ENCODE measurements around the gene ATP6V1G3. TPM values are rescaled to one million over a fixed set of nuclear protein-coding genes. Genes with fewer than 3 reads are reported as not detected.
"Not testable (repeated sequence)": the region's sequence is repeated elsewhere in the genome, so short reads cannot be mapped to it uniquely, and the experiment has no call there.

Gene ATP6V1G3
- polyA plus RNA-seq, 1 donor from 2014 or later, result not detected

DNA sequence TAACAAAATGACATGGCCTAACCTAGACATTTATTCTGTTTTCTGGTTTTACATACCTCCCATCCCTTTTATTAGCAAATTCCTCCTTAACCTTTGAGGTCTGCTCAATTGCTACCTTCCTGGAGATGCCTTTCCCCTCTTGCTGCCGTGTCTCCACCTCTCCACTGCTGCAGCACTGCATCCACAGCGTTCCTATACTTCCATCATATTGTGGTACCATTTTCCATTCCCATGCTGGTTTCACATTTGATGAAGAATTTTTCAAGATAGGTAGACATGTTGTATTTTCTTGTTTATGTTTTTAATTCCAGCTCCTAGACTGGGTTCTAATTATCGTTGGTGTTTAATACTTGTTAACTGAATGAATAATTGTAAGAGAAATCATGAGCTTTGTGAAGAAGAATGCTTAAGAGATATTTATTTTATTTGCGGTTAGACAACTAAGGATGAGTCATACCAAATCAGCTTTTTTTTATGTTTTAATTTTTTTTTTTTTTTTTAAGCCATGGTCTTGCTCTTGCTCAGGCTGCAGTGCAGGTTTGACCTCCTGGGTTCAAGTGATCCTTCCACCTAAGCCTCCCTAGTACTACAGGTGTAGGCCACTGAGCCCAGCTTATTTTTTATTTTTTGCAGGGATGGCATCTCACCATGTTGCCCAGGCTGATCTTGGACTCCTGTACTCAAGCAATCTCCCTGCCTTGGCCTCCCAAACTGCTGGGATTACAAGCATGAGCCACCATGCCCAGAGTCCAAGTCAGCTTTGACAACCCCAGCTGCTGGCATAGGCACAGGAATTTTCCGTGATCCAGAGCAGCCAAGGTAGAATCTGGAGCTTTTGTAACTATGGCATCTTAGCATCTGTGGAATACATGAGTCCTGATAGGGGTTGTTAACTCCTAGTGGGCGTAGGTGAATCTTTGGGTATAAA, 44.0 kb downstream of the ATP6V1G3 start:
- H3K4me1 Mint-ChIP-seq, result peaks cover 7 to 23% (median 11%) of the 10 kb centered on the region in 3 donors
- H3K27me3 Mint-ChIP-seq, result no peaks in the 10 kb centered on the region
- H3K4me3 Mint-ChIP-seq, result no peak overlapping the region
- H3K9me3 Mint-ChIP-seq, result peaks cover 0 to 5% (median 0%) of the 10 kb centered on the region in 3 donors
- H3K36me3 Mint-ChIP-seq, result no peaks in the 10 kb centered on the region
- no peak overlapping the region for H3K27ac Mint-ChIP-seq

DNA sequence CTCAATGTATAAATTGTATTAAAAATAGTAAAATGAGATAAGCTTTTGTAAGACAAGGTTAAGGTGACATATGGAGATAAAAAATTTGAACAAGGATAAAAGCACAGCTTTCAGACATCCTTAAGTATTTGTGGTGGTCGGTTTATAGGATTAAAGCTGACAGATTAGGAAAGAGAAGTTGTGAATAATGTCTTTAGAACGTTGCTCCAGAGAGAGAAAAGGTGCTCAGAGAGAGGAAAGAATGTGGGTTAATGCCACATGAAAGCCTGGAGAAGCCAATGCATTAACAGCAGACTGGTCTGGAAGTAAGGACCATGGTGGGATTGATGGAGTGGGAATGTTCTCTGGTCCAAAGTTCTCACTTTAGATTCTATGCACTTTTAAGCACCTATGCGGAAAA, 44.8 kb downstream of the ATP6V1G3 start:
- peaks cover 0 to 5% (median 0%) of the 10 kb centered on the region in 3 donors for H3K9me3 Mint-ChIP-seq
- no peak overlapping the region for H3K4me3 Mint-ChIP-seq
- H3K36me3 Mint-ChIP-seq, result no peaks in the 10 kb centered on the region
- H3K27me3 Mint-ChIP-seq, result no peaks in the 10 kb centered on the region
- H3K27ac Mint-ChIP-seq, result no peak overlapping the region
- peaks cover 7 to 23% (median 11%) of the 10 kb centered on the region in 3 donors for H3K4me1 Mint-ChIP-seq

DNA sequence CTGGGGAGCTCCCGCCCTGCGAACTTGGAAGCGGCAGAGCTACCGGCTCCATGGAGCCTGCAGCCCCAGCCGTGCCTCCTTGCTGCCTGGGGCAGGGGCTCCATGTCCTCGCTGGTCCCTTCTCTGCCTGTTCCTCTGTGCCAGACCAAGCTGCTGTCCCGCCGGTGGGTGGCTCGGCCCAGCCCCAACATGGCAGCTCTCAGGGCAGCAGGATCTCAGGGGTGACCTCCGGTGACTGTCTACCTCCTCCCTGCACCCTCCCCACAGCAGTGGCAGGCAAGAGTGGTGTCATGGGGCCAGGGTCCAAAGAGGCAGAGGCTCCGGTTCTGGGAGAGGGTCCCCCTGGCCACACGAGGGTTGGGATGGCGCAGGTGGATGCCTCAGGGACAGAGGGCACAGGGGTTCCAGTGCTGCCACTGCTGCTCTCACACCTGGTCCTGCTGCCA, 45.8 kb downstream of the ATP6V1G3 start:
- Mint-ChIP-seq H3K4me3 (no peak overlapping the region), H3K4me1 (peaks cover 5 to 23% (median 9%) of the 10 kb centered on the region in 3 donors), H3K9me3 (no peaks in the 10 kb centered on the region), H3K36me3 (no peaks in the 10 kb centered on the region), H3K27ac (no peak overlapping the region), H3K27me3 (no peaks in the 10 kb centered on the region)

DNA sequence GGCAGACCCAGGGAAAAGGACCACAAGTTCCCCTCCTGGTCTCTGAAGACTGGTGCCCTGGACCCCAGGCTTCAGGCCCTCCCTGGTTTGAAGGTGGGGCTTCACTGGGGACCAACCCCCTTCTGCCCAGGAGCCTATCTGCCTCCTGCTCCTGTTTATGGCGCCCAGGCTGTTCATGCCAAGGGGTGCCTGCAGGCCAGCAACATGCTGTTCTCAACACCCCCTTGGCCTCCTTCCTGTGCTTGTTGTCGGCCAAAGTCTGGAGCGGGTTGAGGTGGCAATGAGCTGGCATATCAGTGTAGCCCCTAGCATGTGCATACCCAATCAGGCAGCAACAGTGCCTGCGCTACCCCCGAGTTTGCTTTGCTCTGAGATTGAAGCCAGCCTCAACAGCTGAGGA, 46.3 kb downstream of the ATP6V1G3 start:
- H3K4me1 Mint-ChIP-seq, result peaks cover 5 to 23% (median 9%) of the 10 kb centered on the region in 3 donors
- no peaks in the 10 kb centered on the region for H3K36me3 Mint-ChIP-seq
- no peaks in the 10 kb centered on the region for H3K27me3 Mint-ChIP-seq
- no peaks in the 10 kb centered on the region for H3K9me3 Mint-ChIP-seq
- no peak overlapping the region for H3K27ac Mint-ChIP-seq
- H3K4me3 Mint-ChIP-seq, result no peak overlapping the region

DNA sequence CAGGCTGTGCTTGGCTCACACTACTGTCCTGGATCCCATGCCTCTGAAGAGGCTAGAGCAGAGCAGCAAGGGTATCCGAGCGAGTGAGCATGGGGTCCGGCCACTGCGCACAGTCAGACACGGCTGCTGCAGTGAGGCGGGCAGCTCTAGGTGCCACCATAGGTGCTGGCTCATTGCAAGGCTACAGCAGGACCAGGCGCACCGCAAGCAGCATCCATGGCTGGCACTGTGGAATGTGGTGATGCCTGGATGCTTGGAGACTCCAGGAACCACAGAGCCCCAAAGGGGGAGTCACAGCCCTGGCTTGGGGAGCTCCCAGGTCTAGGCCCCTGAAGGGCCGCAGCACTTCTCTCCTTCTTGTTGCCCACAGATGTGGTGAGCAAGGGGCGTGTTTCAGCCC, 47.2 kb downstream of the ATP6V1G3 start:
- no peak overlapping the region for H3K27ac Mint-ChIP-seq
- no peak overlapping the region for H3K4me3 Mint-ChIP-seq
- H3K4me1 Mint-ChIP-seq, result peaks cover 5 to 17% (median 9%) of the 10 kb centered on the region in 3 donors
- H3K36me3 Mint-ChIP-seq, result no peaks in the 10 kb centered on the region
- no peaks in the 10 kb centered on the region for H3K27me3 Mint-ChIP-seq
- H3K9me3 Mint-ChIP-seq, result no peaks in the 10 kb centered on the region

DNA sequence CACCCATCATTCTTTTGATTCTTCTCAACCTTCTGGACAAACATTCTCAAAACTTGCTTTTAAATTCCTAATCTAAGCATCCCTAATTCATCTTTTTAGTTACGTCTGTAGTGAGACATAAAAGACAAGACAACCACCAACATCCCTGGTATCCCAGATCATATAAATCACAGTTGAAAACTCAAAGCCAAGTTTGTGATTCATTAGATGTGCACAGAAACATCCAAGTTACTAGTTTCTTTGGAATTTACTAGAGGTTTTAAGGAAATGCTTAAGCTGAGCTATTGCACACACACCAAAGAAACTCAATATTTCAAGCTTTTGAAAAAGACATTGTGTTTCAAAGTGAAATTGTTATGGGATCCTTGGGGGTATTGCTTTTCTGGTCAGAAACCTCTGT, 47.6 kb downstream of the ATP6V1G3 start:
- Mint-ChIP-seq H3K9me3 (no peaks in the 10 kb centered on the region), H3K36me3 (no peaks in the 10 kb centered on the region), H3K4me3 (no peak overlapping the region), H3K4me1 (peaks cover 5 to 14% (median 7%) of the 10 kb centered on the region in 3 donors), H3K27ac (no peak overlapping the region), H3K27me3 (no peaks in the 10 kb centered on the region)

DNA sequence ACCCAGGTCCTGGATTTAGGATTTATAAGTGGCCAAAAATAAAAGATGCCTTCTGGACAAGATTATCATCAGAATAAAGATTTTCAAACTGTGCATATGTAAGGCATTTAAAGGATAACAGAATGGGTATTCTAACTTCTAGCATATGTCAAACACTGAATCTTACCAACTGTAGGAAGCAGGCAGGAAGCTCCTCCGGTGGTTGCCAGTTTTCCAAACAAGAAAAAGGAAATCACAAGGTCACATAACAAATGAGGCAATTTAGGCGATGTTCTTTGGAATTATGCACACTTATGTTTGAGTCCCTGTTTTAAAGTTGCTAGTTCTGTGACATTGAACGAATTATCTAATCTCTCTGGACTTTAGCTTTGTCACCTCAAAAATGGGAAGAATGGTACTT, 48.9 kb downstream of the ATP6V1G3 start:
- Mint-ChIP-seq H3K4me3 (no peak overlapping the region), H3K27me3 (no peaks in the 10 kb centered on the region), H3K9me3 (no peaks in the 10 kb centered on the region), H3K36me3 (no peaks in the 10 kb centered on the region), H3K27ac (no peak overlapping the region), H3K4me1 (peaks cover 0 to 7% (median 0%) of the 10 kb centered on the region in 3 donors)

DNA sequence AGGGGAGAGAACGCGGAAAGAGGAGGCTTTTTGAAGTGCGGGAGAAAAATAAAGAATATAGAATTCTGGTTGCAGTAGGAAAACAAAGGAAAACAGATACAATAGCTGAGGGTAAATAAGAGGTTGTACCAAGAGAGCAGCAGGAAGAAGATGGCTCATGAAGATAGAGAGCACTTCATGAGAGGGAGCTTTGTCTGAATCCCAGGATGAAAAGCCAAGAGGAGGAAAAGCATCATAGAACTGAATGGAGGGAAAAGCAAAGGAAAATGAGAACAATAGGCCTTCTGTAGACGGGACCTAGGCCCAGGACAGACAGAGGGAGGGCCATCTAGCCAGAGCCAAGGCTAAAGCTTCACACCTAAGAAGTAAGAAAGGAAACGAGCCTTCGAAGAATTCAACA, 49.5 kb downstream of the ATP6V1G3 start:
- H3K4me1 Mint-ChIP-seq, result peaks cover 0 to 7% (median 0%) of the 10 kb centered on the region in 3 donors
- H3K4me3 Mint-ChIP-seq, result no peak overlapping the region
- no peaks in the 10 kb centered on the region for H3K27me3 Mint-ChIP-seq
- no peaks in the 10 kb centered on the region for H3K9me3 Mint-ChIP-seq
- H3K27ac Mint-ChIP-seq, result no peak overlapping the region
- H3K36me3 Mint-ChIP-seq, result no peaks in the 10 kb centered on the region

DNA sequence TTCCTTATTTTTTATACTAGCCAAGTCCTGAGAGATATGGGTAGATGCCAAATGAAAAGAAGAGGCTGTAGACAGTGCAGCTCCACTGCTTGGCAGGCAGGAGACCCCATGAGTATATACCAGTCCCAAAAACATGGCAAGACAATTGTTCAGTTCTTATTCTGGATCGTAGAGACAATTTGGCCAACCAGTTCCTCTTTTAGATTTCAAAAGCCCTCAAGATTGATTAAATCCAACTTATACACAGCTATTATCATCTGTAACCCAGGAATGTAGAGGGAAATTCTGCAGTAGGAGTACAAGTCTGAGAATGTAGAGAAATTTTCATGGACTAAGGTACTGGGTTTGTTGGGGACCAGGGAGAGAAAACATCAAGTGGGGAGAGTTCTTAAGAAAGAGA, 50.3 kb downstream of the ATP6V1G3 start:
- H3K27me3 Mint-ChIP-seq, result no peaks in the 10 kb centered on the region
- peaks cover 0 to 2% (median 0%) of the 10 kb centered on the region in 3 donors for H3K4me1 Mint-ChIP-seq
- no peak overlapping the region for H3K27ac Mint-ChIP-seq
- H3K9me3 Mint-ChIP-seq, result peaks cover 0 to 1% (median 0%) of the 10 kb centered on the region in 3 donors
- H3K4me3 Mint-ChIP-seq, result no peak overlapping the region
- H3K36me3 Mint-ChIP-seq, result no peaks in the 10 kb centered on the region

DNA sequence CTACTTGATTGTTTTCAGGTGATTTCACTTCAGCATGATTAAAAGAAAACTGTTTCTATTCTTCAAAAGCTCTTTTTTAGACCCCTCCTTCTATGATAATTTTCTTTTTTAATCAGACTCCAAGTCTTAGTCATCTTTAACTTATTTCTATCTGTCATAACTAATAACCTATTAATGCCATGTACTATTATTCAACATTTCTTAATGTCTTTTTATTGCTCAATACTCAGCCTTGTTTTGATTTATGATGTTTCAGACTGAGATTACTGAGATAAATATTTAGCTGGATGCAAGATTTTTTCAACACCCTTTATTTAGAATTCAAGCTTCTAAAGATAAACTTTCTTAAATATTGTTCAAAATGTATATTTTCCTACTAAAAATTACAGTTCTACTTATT, 53.6 kb downstream of the ATP6V1G3 start:
- no peak overlapping the region for H3K4me3 Mint-ChIP-seq
- peaks cover 0 to 1% (median 0%) of the 10 kb centered on the region in 3 donors for H3K9me3 Mint-ChIP-seq
- no peaks in the 10 kb centered on the region for H3K27me3 Mint-ChIP-seq
- no peak overlapping the region for H3K27ac Mint-ChIP-seq
- H3K36me3 Mint-ChIP-seq, result no peaks in the 10 kb centered on the region
- no peaks in the 10 kb centered on the region for H3K4me1 Mint-ChIP-seq

DNA sequence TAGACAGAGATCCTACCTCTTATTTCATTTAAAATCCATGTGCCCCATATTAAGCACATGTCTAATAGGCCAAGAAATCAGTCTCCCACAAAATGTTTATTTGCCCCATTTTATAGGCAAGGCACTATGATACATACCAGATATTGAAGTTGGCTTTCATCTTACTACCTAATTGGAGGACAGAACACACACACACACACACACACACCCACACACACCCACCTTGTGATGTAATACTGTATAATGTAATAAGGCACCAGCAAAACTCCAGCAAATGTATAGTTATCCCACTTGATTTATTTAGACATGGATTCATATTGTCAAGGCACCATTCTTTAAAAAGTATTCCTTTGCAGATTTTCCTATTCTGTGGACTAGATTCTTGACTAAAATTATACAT, 56.8 kb downstream of the ATP6V1G3 start:
- H3K4me1 Mint-ChIP-seq, result peaks cover 0 to 1% (median 0%) of the 10 kb centered on the region in 3 donors
- no peaks in the 10 kb centered on the region for H3K27me3 Mint-ChIP-seq
- no peak overlapping the region for H3K27ac Mint-ChIP-seq
- no peak overlapping the region for H3K4me3 Mint-ChIP-seq
- no peaks in the 10 kb centered on the region for H3K36me3 Mint-ChIP-seq
- peaks cover 0 to 3% (median 1%) of the 10 kb centered on the region in 3 donors for H3K9me3 Mint-ChIP-seq

DNA sequence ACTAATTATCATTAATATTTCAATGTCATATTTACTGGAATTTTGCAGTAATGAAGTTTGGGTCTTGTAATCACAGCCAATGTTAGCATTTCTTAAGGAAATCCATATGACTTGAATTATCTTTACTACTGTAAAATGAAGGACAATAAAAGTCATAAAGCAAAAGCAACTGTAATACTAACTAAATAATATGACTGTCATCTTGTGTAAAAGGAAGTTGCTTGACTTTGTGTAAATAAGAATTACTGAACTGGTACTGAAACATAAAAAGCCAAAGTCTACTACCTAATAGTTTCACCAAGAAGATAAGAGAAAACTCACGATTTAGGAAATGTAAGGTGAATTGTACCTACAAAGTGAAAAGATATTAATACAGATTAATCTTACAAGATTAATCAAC, 57.5 kb downstream of the ATP6V1G3 start:
- Mint-ChIP-seq H3K4me3 (no peak overlapping the region), H3K36me3 (no peaks in the 10 kb centered on the region), H3K9me3 (peaks cover 0 to 3% (median 3%) of the 10 kb centered on the region in 3 donors), H3K27ac (no peak overlapping the region), H3K4me1 (peaks cover 0 to 1% (median 0%) of the 10 kb centered on the region in 3 donors), H3K27me3 (no peaks in the 10 kb centered on the region)

DNA sequence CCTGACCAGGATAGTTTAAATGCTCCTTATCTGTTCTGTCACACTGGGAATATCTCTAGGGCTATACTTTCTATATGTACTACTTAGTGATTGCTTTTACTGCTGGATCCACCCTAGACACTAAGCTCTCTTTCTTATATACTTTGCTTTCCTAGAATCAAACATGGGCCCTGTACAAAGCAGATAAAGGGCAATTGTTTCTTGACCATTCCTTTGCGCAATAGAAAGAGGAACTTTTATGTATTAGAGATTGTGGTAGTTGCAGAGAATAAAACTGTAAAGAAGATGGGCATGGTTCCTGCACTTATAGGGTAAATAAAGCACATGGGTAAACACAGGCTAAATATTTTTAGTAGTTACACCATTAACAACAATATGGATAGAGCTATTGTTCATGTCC, 58.8 kb downstream of the ATP6V1G3 start:
- H3K36me3 Mint-ChIP-seq, result no peaks in the 10 kb centered on the region
- H3K4me1 Mint-ChIP-seq, result peaks cover 0 to 1% (median 0%) of the 10 kb centered on the region in 3 donors
- peaks cover 0 to 4% (median 3%) of the 10 kb centered on the region in 3 donors for H3K9me3 Mint-ChIP-seq
- no peaks in the 10 kb centered on the region for H3K27me3 Mint-ChIP-seq
- H3K4me3 Mint-ChIP-seq, result no peak overlapping the region
- no peak overlapping the region for H3K27ac Mint-ChIP-seq

DNA sequence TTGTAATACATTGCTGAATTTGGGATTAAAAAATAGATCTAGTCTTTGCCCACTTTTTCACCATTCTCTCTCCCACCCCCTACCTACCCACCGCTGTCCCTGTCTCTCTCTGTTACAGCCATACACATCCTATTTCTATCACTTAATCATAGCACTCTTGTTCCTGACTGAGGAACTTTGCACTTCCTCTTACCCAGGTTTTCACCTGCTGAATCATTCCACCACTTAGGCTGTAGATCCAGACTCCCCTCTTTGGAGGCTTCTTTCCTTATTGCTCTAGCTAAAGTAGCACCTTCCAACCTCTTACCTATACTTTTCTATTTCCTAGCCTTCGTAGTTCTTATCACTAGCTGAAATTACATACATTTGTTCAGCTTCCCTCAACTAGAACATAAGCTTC, 59.6 kb downstream of the ATP6V1G3 start:
- Mint-ChIP-seq H3K4me3 (no peak overlapping the region), H3K36me3 (no peaks in the 10 kb centered on the region), H3K9me3 (peaks cover 0 to 4% (median 3%) of the 10 kb centered on the region in 3 donors), H3K4me1 (peaks cover 0 to 1% (median 0%) of the 10 kb centered on the region in 3 donors), H3K27ac (no peak overlapping the region), H3K27me3 (no peaks in the 10 kb centered on the region)

DNA sequence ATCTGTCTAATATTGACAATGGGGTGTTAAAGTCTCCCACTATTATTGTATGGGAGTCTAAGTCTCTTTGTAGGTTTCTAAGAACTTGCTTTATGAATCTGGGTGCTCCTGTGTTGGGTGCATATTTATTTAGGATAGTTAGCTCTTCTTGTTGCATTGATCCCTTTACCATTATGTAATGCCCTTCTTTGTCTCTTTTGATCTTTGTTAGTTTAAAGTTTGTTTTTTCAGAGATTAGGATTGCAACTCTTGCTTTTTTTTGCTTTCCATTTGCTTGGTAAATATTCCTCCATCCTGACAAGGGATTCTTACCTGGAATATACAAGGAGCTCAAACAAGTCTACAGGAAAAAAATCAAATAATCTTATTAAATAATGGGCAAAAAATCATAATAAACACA, 63.1 kb downstream of the ATP6V1G3 start:
- H3K36me3 Mint-ChIP-seq, H3K4me3 Mint-ChIP-seq, H3K4me1 Mint-ChIP-seq, H3K27me3 Mint-ChIP-seq, H3K27ac Mint-ChIP-seq: not testable (repeated sequence)
- H3K9me3 Mint-ChIP-seq, result peaks cover 2 to 17% (median 3%) of the 10 kb centered on the region in 3 donors

Data from IgD-negative memory B cell (primary cell).